ENCODE measurements around the gene TBC1D24.

Gene TBC1D24

DNA sequence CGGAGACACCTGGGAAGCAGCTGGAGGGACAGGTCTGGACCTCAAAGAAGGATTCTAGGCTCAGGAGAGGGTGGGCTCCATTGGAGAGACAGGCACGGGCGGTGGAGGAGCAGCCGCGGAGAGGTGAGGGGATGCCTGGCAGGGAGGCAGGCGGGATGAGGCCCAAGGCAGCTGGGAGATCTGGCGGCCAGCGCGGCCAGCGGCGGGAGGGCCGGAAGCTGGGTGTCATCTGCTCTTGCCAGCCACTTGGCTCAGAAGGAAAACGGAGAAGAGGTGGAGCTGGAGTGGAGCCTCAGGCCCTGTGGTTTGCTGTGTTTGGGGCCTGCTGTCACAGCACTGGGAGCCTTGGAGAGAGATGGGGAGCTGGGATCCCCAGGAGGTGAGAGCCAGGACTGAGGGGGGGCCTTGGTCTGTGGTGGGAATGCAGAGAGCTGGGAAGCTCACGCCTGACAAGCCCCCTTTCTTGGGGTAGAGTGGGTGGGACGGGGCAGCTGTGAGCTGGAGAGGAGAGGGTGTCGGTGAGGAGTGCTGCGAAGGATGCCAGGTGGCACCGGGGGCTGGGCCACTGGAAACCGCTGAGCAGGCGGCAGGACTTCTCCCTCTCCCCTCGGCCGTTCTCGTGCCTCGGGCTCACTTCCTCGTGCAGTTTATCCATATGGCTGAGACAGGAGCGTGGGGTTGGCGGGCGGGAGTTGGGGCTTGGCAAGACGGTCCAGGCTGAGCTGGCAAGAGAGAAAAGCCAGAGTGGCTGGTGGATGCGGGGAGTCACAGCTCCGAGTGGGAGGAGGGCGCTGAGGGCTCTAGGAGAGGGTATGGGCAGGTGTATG lies 8.0 kb downstream of the TBC1D24 start:
- DNase-seq (ENCODE audit: low read depth), result no peak
- TF ChIP-seq, protein P1, sequence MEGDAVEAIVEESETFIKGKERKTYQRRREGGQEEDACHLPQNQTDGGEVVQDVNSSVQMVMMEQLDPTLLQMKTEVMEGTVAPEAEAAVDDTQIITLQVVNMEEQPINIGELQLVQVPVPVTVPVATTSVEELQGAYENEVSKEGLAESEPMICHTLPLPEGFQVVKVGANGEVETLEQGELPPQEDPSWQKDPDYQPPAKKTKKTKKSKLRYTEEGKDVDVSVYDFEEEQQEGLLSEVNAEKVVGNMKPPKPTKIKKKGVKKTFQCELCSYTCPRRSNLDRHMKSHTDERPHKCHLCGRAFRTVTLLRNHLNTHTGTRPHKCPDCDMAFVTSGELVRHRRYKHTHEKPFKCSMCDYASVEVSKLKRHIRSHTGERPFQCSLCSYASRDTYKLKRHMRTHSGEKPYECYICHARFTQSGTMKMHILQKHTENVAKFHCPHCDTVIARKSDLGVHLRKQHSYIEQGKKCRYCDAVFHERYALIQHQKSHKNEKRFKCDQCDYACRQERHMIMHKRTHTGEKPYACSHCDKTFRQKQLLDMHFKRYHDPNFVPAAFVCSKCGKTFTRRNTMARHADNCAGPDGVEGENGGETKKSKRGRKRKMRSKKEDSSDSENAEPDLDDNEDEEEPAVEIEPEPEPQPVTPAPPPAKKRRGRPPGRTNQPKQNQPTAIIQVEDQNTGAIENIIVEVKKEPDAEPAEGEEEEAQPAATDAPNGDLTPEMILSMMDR (IDR thresholded peaks at IDR 0.05; ENCODE audit: insufficient read depth, low read depth, low read length, missing control alignments), result no peak
- H3K4me3 ChIP-seq (ENCODE audit: low read length), result no peak overlapping the region

- TF ChIP-seq, protein P1 (IDR thresholded peaks at IDR 0.05; ENCODE audit: insufficient read depth, low read depth, low read length, missing control alignments), result no peak
- H3K4me3 ChIP-seq (ENCODE audit: low read length), result no peak overlapping the region
- no peak for DNase-seq (ENCODE audit: low read depth)
These were observed 9.3 kb downstream of the TBC1D24 start for GRCh38 chr16:2483939-2484897.

- DNase-seq (ENCODE audit: low read depth), result no peak
- TF ChIP-seq, protein P1 (IDR thresholded peaks at IDR 0.05; ENCODE audit: insufficient read depth, low read depth, low read length, missing control alignments), result no peak
- H3K4me3 ChIP-seq (ENCODE audit: low read length), result no peak overlapping the region
These were observed 10.1 kb downstream of the TBC1D24 start for GRCh38 chr16:2484898-2485508.

DNA sequence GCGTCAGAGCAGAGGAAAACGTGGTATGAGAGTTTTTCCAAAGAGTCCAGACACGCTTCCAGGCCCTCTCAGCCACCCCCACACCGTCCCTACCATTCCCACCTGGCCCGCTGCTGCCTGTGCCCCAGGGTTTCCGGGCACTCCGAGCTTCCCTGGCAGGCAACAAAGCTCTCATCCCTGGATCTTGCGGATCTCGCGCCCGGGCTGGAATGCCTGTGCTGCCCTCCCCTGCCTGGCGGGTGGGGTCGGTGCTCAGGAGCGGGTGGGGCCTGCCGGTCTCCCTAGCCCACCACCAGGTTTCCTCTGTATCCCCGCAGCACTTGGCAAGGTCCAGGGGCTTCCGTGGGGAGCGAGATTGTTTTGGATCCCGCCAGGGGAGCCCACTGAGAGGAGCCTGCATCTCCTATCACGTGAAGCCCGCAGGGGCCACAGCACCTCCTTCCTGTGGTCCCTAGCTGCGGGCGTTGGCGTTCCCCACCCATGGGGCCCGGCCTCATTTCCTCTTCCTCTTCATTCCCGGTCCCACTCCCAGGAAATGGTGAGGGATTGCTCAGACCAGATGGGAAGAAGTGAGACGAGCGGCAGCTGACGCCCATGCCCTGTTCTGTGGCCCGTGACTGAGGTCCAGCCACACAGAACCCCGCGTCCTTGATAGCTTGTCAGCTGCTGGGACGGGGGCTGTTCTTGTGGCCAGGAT lies 11.0 kb downstream of the TBC1D24 start:
- TF ChIP-seq, protein P1 (IDR thresholded peaks at IDR 0.05; ENCODE audit: insufficient read depth, low read depth, low read length, missing control alignments), result no peak
- H3K4me3 ChIP-seq (ENCODE audit: low read length), result no peak overlapping the region
- no peak for DNase-seq (ENCODE audit: low read depth)

- peak; percentile 47 for DNase-seq (ENCODE audit: low read depth)
These were observed 12.0 kb downstream of the TBC1D24 start for GRCh38 chr16:2486645-2487516.

More at GRCh38 chr16:2486645-2487516, 12.0 kb downstream of the TBC1D24 start:
- TF ChIP-seq, protein P1 (IDR thresholded peaks at IDR 0.05; ENCODE audit: insufficient read depth, low read depth, low read length, missing control alignments), result peak; percentile 40
- no peak overlapping the region for H3K4me3 ChIP-seq (ENCODE audit: low read length)
